Measurements from ENCODE around the gene CCDC85C.

- TF ChIP-seq CTCF (IDR thresholded peaks at IDR 0.05) (no peak), NFE2L1 (CRISPR knock-in tag; IDR thresholded peaks at IDR 0.05) (no peak), OVOL2 (CRISPR knock-in tag; IDR thresholded peaks at IDR 0.05; ENCODE audit: borderline replicate concordance) (no peak), ELF4 (CRISPR knock-in tag; IDR thresholded peaks at IDR 0.05; ENCODE audit: low read depth) (no peak)
Observed at GRCh38 chr14:99552021-99552553, 51.9 kb downstream of the CCDC85C start.
